GM23248 (cell line): Measurements from ENCODE around the gene LEF1. TPM values are rescaled to one million over a fixed set of nuclear protein-coding genes. Genes with fewer than 3 reads are reported as not detected.

Experiments used
- DNase-seq: peaks from one replicate; pipeline ENCODE4 v3.0.0-alpha.2; 2015
- H2AFZ ChIP-seq: fragments of 200-600 bp; sonication (generic); 2 replicates; pipeline ENCODE4 v1.6.1; 2016; ENCODE audit warnings: antibody characterized with exemption
- H3F3A ChIP-seq: fragments of 200-600 bp; sonication (generic); 2 replicates; pipeline ENCODE4 v1.6.1; 2016; ENCODE audit warnings: mild to moderate bottlenecking, antibody characterized with exemption, mixed run types; ENCODE audit not compliant: insufficient read depth
- H3K27ac ChIP-seq: fragments of 200-600 bp; sonication (generic); 2 replicates; pipeline ENCODE4 v1.5.1; 2016; ENCODE audit warnings: mild to moderate bottlenecking
- H3K27me3 ChIP-seq: fragments of 200-600 bp; sonication (generic); replicated peaks from 2 replicates; pipeline ENCODE4 v1.6.1; 2016; ENCODE audit warnings: mild to moderate bottlenecking; ENCODE audit not compliant: insufficient read depth
- H3K36me3 ChIP-seq: fragments of 200-600 bp; sonication (generic); 2 replicates; pipeline ENCODE4 v1.6.1; 2016; ENCODE audit warnings: low read depth, mild to moderate bottlenecking
- H3K4me1 ChIP-seq: fragments of 200-600 bp; sonication (generic); 2 replicates; pipeline ENCODE4 v1.6.1; 2016; ENCODE audit warnings: mild to moderate bottlenecking; ENCODE audit not compliant: insufficient read depth
- H3K4me2 ChIP-seq: fragments of 200-600 bp; sonication (generic); one replicate; pipeline ENCODE4 v1.6.1; 2016; ENCODE audit warnings: mild to moderate bottlenecking; ENCODE audit not compliant: unreplicated experiment
- H3K4me3 ChIP-seq: fragments of 200-600 bp; sonication (generic); 2 replicates; pipeline ENCODE4 v1.5.1; 2016; ENCODE audit warnings: mild to moderate bottlenecking
- H3K79me2 ChIP-seq: fragments of 200-600 bp; sonication (generic); 2 replicates; pipeline ENCODE4 v1.6.1; 2016; ENCODE audit warnings: mild to moderate bottlenecking; ENCODE audit not compliant: insufficient read depth
- H3K9ac ChIP-seq: fragments of 200-600 bp; sonication (generic); 2 replicates; pipeline ENCODE4 v1.6.1; 2016; ENCODE audit warnings: mild to moderate bottlenecking
- H3K9me2 ChIP-seq: fragments of 200-600 bp; sonication (generic); 2 replicates; pipeline ENCODE4 v1.6.1; 2016; ENCODE audit warnings: mixed run types, mild to moderate bottlenecking, moderate library complexity; ENCODE audit not compliant: insufficient read depth
- H3K9me3 ChIP-seq: fragments of 200-600 bp; sonication (generic); one replicate; pipeline ENCODE4 v1.6.1; 2017; ENCODE audit warnings: low read depth
- H4K20me1 ChIP-seq: fragments of 200-600 bp; sonication (generic); 2 replicates; pipeline ENCODE4 v1.6.0; 2016; ENCODE audit not compliant: insufficient read depth
- EZH2 ChIP-seq: fragments of 200-600 bp; sonication (generic); IDR thresholded peaks from 2 replicates; pipeline ENCODE4 v1.6.1; 2018; ENCODE audit warnings: antibody characterized with exemption, mild to moderate bottlenecking; ENCODE audit not compliant: insufficient read depth, poor library complexity, severe bottlenecking
- EZH2phosphoT487 ChIP-seq: fragments of 200-600 bp; sonication (generic); IDR thresholded peaks from 2 replicates; pipeline ENCODE4 v1.6.1; 2018; ENCODE audit warnings: antibody characterized with exemption, moderate library complexity, mild to moderate bottlenecking, low read depth; ENCODE audit not compliant: insufficient read depth
- WGBS, 2 experiments: methylation state at CpG; one replicate each; pipeline ENCODE4 v1.1.6; 2015 to 2017; ENCODE audit warnings: low lambda C conversion rate in 2 of 2, low coverage in 1 of 2; ENCODE audit errors: missing lambda C conversion rate in 2 of 2; 5-methylcytosine and 5-hydroxymethylcytosine counted together
- in situ Hi-C: fragments of 300-500 bp; cut with MboI; formaldehyde crosslinking; loops from 2 replicates; pipeline ENCODE4 v1.15.0; 2020
- polyA plus RNA-seq: library from polyadenylated mRNA; unstranded; fragments of >200 nt; fragmentation: Nextera tagmentation; extraction: Ambion mirVana; gene quantifications from 2 replicates; pipeline ENCODE4 v1.2.1, GENCODE V29; 2016
- total RNA-seq: library from RNA; depleted of rRNA; stranded (reverse); fragments of >200 nt; shearing (Covaris generic); gene quantifications from 2 replicates; pipeline ENCODE4 v1.2.3, GENCODE V29; 2014

LEF1 gene
- total and polyA plus RNA-seq, 2 experiments from 2014 or later: 0.23 TPM; not detected in 1

DNA sequence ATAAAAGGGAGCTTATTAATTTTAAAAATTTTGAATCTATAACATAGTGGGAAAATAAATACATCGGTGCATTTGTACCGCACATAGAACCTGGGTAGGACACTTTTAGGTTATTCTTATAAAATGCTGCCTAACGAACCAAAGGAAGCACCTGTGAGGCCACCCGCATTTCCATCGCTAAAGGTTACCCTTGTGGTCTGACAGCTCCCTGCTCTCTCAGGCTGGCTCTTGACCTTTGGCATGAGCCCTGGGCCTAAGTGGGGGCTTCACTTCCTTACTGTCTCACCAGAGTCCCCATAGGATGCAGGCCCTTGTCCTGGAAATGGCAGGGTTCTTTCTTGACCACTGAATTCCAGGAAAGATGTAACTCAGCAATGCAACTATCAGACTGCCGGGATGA, 133.0 kb downstream of the LEF1 start:
- Histone ChIP-seq H3K4me3 (no peak overlapping the region), H3K9me2 (no peaks in the 10 kb centered on the region), H3F3A (no peaks in the 10 kb centered on the region), H3K36me3 (0 out of 2 replicates have a peak, but pooled peaks cover 5% of the 10 kb centered on the region), H3K9me3 (no peaks in the 10 kb centered on the region), H3K27me3 (no peaks in the 10 kb centered on the region), H3K4me2 (no peak overlapping the region), H4K20me1 (no peaks in the 10 kb centered on the region), H3K27ac (no peak overlapping the region), H3K9ac (no peak overlapping the region), H3K4me1 (no peaks in the 10 kb centered on the region), H3K79me2 (no peaks in the 10 kb centered on the region), H2AFZ (no peak overlapping the region)
- in situ Hi-C loops: no loop called here
- TF ChIP-seq EZH2: no peak
- WGBS, 2 experiments: 92 to 95% methylated on average over 6 of the region's 6 CpGs
- no peak for DNase-seq

DNA sequence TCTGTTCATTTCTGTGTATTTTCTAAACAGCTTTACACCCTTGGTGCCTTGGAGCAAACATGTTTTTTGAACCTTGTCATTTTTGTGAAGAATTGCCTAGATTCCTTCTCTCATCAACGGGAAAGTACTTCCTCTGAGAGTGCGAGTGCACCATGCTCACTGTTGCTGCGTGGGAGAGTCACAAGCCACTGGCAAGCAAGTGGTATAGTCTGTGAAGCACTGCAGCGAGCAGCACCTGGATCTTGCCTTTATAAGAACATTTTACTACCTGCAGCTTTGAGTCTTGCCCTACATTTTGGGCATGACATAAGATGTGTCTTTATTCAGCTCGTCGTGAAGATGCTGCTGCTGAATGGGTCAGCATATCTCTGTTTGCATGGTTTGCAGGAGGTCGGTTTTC, 134.2 kb downstream of the LEF1 start:
- TF ChIP-seq EZH2phosphoT487 (no peak), EZH2 (no peak)
- H4K20me1 ChIP-seq: no peaks in the 10 kb centered on the region
- in situ Hi-C loops: no loop called here
- no peak overlapping the region for H3K4me2 ChIP-seq
- no peak overlapping the region for H3K9ac ChIP-seq
- DNase-seq: no peak
- no peaks in the 10 kb centered on the region for H3K27me3 ChIP-seq
- H3K36me3 ChIP-seq: 0 out of 2 replicates have a peak, but pooled peaks cover 5% of the 10 kb centered on the region
- H3K9me3 ChIP-seq: no peaks in the 10 kb centered on the region
- no peaks in the 10 kb centered on the region for H3K4me1 ChIP-seq
- no peaks in the 10 kb centered on the region for H3K9me2 ChIP-seq
- H3F3A ChIP-seq: no peaks in the 10 kb centered on the region
- no peak overlapping the region for H3K4me3 ChIP-seq
- H3K79me2 ChIP-seq: no peaks in the 10 kb centered on the region
- no peak overlapping the region for H3K27ac ChIP-seq
- no peak overlapping the region for H2AFZ ChIP-seq
- WGBS, 2 experiments: 83 to 87% methylated on average over 7 of the region's 7 CpGs

DNA sequence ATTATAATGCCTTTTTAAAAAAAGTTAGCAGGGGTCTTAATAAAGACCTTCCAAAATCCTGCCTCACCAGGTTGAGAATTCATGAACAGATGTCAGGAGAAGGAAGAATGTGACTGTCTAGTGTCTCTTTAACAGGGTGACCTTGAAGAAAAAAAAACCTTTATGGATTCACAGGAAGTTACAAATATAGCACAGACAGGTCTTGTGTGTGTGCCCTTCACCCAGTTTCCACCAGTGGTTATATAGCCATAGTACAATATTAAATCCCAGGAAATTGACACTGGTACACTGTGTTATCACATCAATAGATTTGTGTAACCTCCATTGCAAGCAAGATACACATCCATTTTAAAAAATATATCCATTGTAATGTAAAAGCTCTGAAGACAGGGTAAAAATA, 135.4 kb downstream of the LEF1 start:
- H3K4me2 ChIP-seq: no peak overlapping the region

DNA sequence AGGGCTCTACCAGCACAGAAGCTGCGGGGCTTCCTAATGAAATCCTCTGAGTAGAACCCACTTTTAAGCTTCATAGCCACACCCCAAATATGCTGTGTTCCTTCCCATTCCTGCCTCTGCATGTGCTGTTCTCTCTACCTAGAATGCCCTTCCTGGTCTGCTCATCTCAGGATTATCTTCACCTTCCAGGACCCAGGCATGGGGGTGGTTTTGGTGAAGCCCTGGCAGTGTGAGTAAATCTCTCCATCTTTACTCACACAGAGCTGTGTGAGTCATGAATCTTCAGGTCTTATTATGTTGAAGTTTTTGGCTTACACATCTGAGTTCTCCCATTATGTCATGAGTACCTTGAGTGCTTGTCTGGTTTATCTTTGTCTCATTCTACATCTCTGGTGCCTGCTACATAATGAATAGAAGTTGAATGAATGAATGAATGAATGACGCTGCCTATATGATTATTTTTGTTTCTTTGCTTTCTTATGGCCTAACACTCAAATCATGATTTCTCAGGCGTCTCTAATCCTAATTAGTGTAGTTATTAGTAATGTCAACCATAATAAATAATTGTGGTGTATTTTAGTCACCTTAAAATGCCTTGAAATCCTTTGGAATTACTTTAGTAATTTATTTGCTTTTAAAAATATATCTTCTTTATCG, 137.2 kb downstream of the LEF1 start:
- Histone ChIP-seq H4K20me1 (no peaks in the 10 kb centered on the region), H3K9ac (no peak overlapping the region), H2AFZ (no peak overlapping the region), H3K27ac (no peak overlapping the region), H3K36me3 (0 out of 2 replicates have a peak, but pooled peaks cover 5% of the 10 kb centered on the region), H3K9me2 (no peaks in the 10 kb centered on the region), H3K4me2 (no peak overlapping the region), H3K4me3 (no peak overlapping the region), H3K79me2 (no peaks in the 10 kb centered on the region), H3K27me3 (no peaks in the 10 kb centered on the region), H3K9me3 (no peaks in the 10 kb centered on the region), H3K4me1 (no peaks in the 10 kb centered on the region), H3F3A (no peaks in the 10 kb centered on the region)
- TF ChIP-seq EZH2phosphoT487 (no peak), EZH2 (no peak)
- DNase-seq: peak; percentile 55
- in situ Hi-C loops: no loop called here
- 93 to 100% methylated on average over 4 of the region's 4 CpGs for WGBS, 2 experiments

More for the DNA sequence above, 135.4 kb downstream of the LEF1 start:
- Histone ChIP-seq H3K27me3 (no peaks in the 10 kb centered on the region), H4K20me1 (no peaks in the 10 kb centered on the region), H3K9ac (no peak overlapping the region), H3K4me1 (no peaks in the 10 kb centered on the region), H3K4me3 (no peak overlapping the region), H2AFZ (no peak overlapping the region), H3K79me2 (no peaks in the 10 kb centered on the region), H3K36me3 (0 out of 2 replicates have a peak, but pooled peaks cover 5% of the 10 kb centered on the region), H3K9me2 (no peaks in the 10 kb centered on the region), H3K9me3 (no peaks in the 10 kb centered on the region), H3F3A (no peaks in the 10 kb centered on the region), H3K27ac (no peak overlapping the region)
- in situ Hi-C loops: no loop called here
- no peak for DNase-seq
- no peak for TF ChIP-seq EZH2
- no peak for TF ChIP-seq EZH2phosphoT487
